Mesothelial cell of epicardium (in vitro differentiated cells): ENCODE measurements around the gene RCAN2. TPM values are rescaled to one million over a fixed set of nuclear protein-coding genes. Genes with fewer than 3 reads are reported as not detected.

ENCODE experiments used
- DNase-seq, 2 experiments: peaks; one replicate each; pipeline ENCODE4 v3.0.0; 2021; ENCODE audit warnings: low spot score in 2 of 2; ENCODE audit not compliant: unreplicated experiment in 2 of 2
- H3K27ac Mint-ChIP-seq: 2 replicates; pipeline ENCODE4 v1.8.0; 2021; ENCODE audit warnings: mixed read lengths
- H3K27me3 Mint-ChIP-seq: 2 replicates; pipeline ENCODE4 v1.8.0; 2021; ENCODE audit warnings: low read depth, mixed read lengths
- H3K36me3 Mint-ChIP-seq: 2 replicates; pipeline ENCODE4 v1.8.0; 2021; ENCODE audit warnings: mixed read lengths
- H3K4me1 Mint-ChIP-seq: 2 replicates; pipeline ENCODE4 v1.8.0; 2021; ENCODE audit warnings: mixed read lengths
- H3K4me3 Mint-ChIP-seq: 2 replicates; pipeline ENCODE4 v1.8.0; 2021; ENCODE audit warnings: mild to moderate bottlenecking, moderate library complexity, mixed read lengths
- H3K9me3 Mint-ChIP-seq: 2 replicates; pipeline ENCODE4 v1.8.0; 2021; ENCODE audit warnings: mixed read lengths
- CTCF ChIP-seq: fragments of 200-600 bp; sonication (generic); IDR thresholded peaks from one replicate; pipeline ENCODE4 v1.5.0; 2021; ENCODE audit warnings: antibody characterized with exemption; ENCODE audit not compliant: unreplicated experiment
- total RNA-seq: library from RNA; stranded (reverse); gene quantifications from 3 replicates; pipeline ENCODE4 v1.2.1, GENCODE V29; 2021

Gene RCAN2
- total RNA-seq, 1 donor from 2014 or later, result 4.0 TPM

DNA sequence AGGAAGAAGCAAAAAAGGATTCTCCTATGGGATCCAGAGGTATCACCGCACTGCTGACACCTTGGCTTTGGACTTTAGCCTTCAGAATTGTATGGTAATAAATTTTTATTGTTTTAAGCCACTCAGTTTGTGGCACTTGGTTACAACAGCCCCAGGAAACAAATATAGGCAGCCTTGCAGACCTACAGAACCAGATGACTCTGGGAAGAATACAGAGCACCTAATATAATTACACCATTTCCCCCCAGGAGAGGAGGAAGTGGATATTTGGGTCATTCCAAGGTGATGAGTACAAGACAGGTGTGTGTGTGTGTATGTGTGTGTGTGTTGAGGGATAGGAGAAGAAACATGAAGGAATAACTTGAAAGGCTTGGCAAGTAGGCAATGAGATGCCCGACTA, 236.3 kb downstream of the RCAN2 start:
- Mint-ChIP-seq H3K4me3 (no peak overlapping the region), H3K36me3 (no peaks in the 10 kb centered on the region), H3K4me1 (no peaks in the 10 kb centered on the region), H3K27me3 (peaks cover 3% of the 10 kb centered on the region), H3K27ac (no peak overlapping the region), H3K9me3 (no peaks in the 10 kb centered on the region)
- no peak for TF ChIP-seq CTCF
- DNase-seq, result no peak

- Mint-ChIP-seq H3K4me1 (no peaks in the 10 kb centered on the region), H3K9me3 (no peaks in the 10 kb centered on the region), H3K27me3 (no peaks in the 10 kb centered on the region), H3K27ac (no peak overlapping the region), H3K4me3 (no peak overlapping the region), H3K36me3 (no peaks in the 10 kb centered on the region)
- no peak for TF ChIP-seq CTCF
- DNase-seq, result no peak
Observed at GRCh38 chr6:46254331-46254730, 236.9 kb downstream of the RCAN2 start.

GRCh38 chr6:46251583-46252339, 239.5 kb downstream of the RCAN2 start:
- Mint-ChIP-seq H3K27me3 (no peaks in the 10 kb centered on the region), H3K4me3 (no peak overlapping the region), H3K9me3 (no peaks in the 10 kb centered on the region), H3K27ac (no peak overlapping the region), H3K36me3 (no peaks in the 10 kb centered on the region), H3K4me1 (peaks cover 2% of the 10 kb centered on the region)
- TF ChIP-seq CTCF, result no peak
- no peak for DNase-seq

GRCh38 chr6:46248143-46248542, 243.1 kb downstream of the RCAN2 start:
- Mint-ChIP-seq H3K27me3 (no peaks in the 10 kb centered on the region), H3K27ac (no peak overlapping the region), H3K9me3 (no peaks in the 10 kb centered on the region), H3K36me3 (no peaks in the 10 kb centered on the region), H3K4me3 (no peak overlapping the region), H3K4me1 (peaks cover 2% of the 10 kb centered on the region)
- no peak for DNase-seq
- no peak for TF ChIP-seq CTCF

- H3K4me3 Mint-ChIP-seq, result no peak overlapping the region
- no peaks in the 10 kb centered on the region for H3K36me3 Mint-ChIP-seq
- H3K4me1 Mint-ChIP-seq, result peaks cover 2% of the 10 kb centered on the region
- DNase-seq, result no peak
- no peak overlapping the region for H3K27ac Mint-ChIP-seq
- TF ChIP-seq CTCF, result no peak
- no peaks in the 10 kb centered on the region for H3K27me3 Mint-ChIP-seq
- no peaks in the 10 kb centered on the region for H3K9me3 Mint-ChIP-seq
Observed at GRCh38 chr6:46246727-46247126, 244.5 kb downstream of the RCAN2 start.
